ENCODE data around the gene F8.
"Not testable (repeated sequence)": the region's sequence is repeated elsewhere in the genome, so short reads cannot be mapped to it uniquely, and the experiment has no call there.

Gene F8

DNA sequence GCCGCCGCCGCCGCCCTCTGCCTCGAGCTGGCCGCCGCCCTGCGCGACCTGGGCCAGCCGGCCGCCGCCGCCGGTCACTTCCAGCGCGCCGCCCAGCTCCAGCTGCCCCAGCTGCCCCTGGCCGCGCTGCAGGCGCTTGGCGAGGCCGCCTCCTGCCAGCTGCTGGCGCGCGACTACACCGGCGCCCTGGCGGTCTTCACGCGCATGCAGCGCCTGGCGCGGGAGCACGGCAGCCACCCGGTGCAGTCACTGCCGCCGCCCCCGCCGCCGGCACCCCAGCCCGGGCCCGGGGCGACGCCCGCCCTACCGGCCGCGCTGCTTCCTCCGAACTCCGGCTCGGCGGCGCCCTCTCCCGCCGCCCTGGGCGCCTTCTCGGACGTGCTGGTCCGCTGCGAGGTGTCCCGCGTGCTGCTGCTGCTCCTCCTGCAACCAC is 135.7 kb downstream of the F8 start:
- not testable (repeated sequence) for H3K9ac ChIP-seq (ENCODE audit: low read depth in 1 of 2, low read length in 2 of 2)

GRCh38 chrX:154886069-154886788 is 136.3 kb downstream of the F8 start, which contains the start of gene F8A1:
Gene F8A1 (plus strand): TSS chrX:154886355. CDS start chrX:154886375, 20 bp downstream.
- not testable (repeated sequence) for H3K27me3 ChIP-seq (ENCODE audit: control insufficient read depth in 1 of 2, insufficient read depth in 2 of 2, low read length in 2 of 2); H3K9me3 ChIP-seq (ENCODE audit: control insufficient read depth in 1 of 2, low read length in 2 of 2); H3K4me3 ChIP-seq (ENCODE audit: low read depth in 1 of 2, low read length in 2 of 2); H3K27ac ChIP-seq (ENCODE audit: low read depth, low read length); H3K9ac ChIP-seq (ENCODE audit: low read depth in 1 of 2, low read length in 2 of 2); H3K4me1 ChIP-seq (ENCODE audit: control insufficient read depth in 1 of 2, insufficient read depth in 2 of 2, low read length in 2 of 2); H3K36me3 ChIP-seq (ENCODE audit: control insufficient read depth in 1 of 2, insufficient read depth in 2 of 2, low read length in 2 of 2)

More for the DNA sequence above, 135.7 kb downstream of the F8 start:
- not testable (repeated sequence) for H3K27ac ChIP-seq (ENCODE audit: low read depth, low read length); H3K4me1 ChIP-seq (ENCODE audit: control insufficient read depth in 1 of 2, insufficient read depth in 2 of 2, low read length in 2 of 2); H3K9me3 ChIP-seq (ENCODE audit: control insufficient read depth in 1 of 2, low read length in 2 of 2); H3K36me3 ChIP-seq (ENCODE audit: control insufficient read depth in 1 of 2, insufficient read depth in 2 of 2, low read length in 2 of 2); H3K27me3 ChIP-seq (ENCODE audit: control insufficient read depth in 1 of 2, insufficient read depth in 2 of 2, low read length in 2 of 2); H3K4me3 ChIP-seq (ENCODE audit: low read depth in 1 of 2, low read length in 2 of 2)

DNA sequence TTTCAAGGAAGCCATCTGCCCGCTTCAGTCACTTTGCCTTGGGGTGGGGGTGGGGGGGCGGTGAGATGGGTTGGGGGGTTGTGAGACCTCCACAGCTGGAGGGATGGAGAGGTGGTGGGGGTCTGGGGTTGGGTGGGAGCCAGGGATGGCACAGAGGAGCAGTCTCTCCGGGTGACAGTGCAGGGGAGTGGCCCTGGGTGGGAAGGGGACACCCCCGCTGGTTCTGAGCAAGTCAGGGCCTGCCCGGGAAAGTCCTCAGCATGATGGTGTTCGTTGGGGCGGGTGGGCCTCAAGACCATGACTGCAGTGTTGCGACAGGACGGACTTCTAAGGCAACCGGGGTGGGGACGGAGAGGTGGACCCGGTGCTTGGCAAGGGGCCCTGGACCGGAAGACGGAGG is 137.0 kb downstream of the F8 start:
- H3K4me3 ChIP-seq (ENCODE audit: low read depth in 1 of 2, low read length in 2 of 2); H3K9ac ChIP-seq (ENCODE audit: low read depth in 1 of 2, low read length in 2 of 2); H3K27me3 ChIP-seq (ENCODE audit: control insufficient read depth in 1 of 2, insufficient read depth in 2 of 2, low read length in 2 of 2); H3K27ac ChIP-seq (ENCODE audit: low read depth, low read length); H3K36me3 ChIP-seq (ENCODE audit: control insufficient read depth in 1 of 2, insufficient read depth in 2 of 2, low read length in 2 of 2); H3K4me1 ChIP-seq (ENCODE audit: control insufficient read depth in 1 of 2, insufficient read depth in 2 of 2, low read length in 2 of 2); H3K9me3 ChIP-seq (ENCODE audit: control insufficient read depth in 1 of 2, low read length in 2 of 2): not testable (repeated sequence)

DNA sequence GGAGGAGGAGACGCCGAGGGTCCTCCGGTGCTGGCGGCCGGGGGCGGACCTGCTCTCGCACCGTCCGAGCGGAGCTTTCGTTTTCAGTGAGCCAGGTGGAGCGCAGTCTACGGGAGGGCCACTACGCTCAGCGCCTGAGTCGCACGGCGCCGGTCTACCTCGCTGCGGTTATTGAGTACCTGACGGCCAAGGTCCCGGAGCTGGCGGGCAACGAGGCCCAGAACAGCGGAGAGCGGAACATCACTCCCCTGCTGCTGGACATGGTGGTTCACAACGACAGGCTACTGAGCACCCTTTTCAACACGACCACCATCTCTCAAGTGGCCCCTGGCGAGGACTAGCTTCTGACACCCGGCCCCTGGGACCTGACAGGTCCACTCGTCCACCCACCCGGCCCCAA is 137.5 kb downstream of the F8 start:
- not testable (repeated sequence) for H3K4me1 ChIP-seq (ENCODE audit: control insufficient read depth in 1 of 2, insufficient read depth in 2 of 2, low read length in 2 of 2); H3K9me3 ChIP-seq (ENCODE audit: control insufficient read depth in 1 of 2, low read length in 2 of 2); H3K4me3 ChIP-seq (ENCODE audit: low read depth in 1 of 2, low read length in 2 of 2); H3K27me3 ChIP-seq (ENCODE audit: control insufficient read depth in 1 of 2, insufficient read depth in 2 of 2, low read length in 2 of 2); H3K27ac ChIP-seq (ENCODE audit: low read depth, low read length); H3K9ac ChIP-seq (ENCODE audit: low read depth in 1 of 2, low read length in 2 of 2); H3K36me3 ChIP-seq (ENCODE audit: control insufficient read depth in 1 of 2, insufficient read depth in 2 of 2, low read length in 2 of 2)

GRCh38 chrX:154884069-154884468 is 138.5 kb downstream of the F8 start:
- H3K27me3 ChIP-seq (ENCODE audit: control insufficient read depth in 1 of 2, insufficient read depth in 2 of 2, low read length in 2 of 2); H3K9me3 ChIP-seq (ENCODE audit: control insufficient read depth in 1 of 2, low read length in 2 of 2); H3K36me3 ChIP-seq (ENCODE audit: control insufficient read depth in 1 of 2, insufficient read depth in 2 of 2, low read length in 2 of 2); H3K4me3 ChIP-seq (ENCODE audit: low read depth in 1 of 2, low read length in 2 of 2); H3K27ac ChIP-seq (ENCODE audit: low read depth, low read length); H3K4me1 ChIP-seq (ENCODE audit: control insufficient read depth in 1 of 2, insufficient read depth in 2 of 2, low read length in 2 of 2); H3K9ac ChIP-seq (ENCODE audit: low read depth in 1 of 2, low read length in 2 of 2): not testable (repeated sequence)

- no peak overlapping the region for H3K4me3 ChIP-seq (ENCODE audit: low read depth in 1 of 2, low read length in 2 of 2)
- H3K36me3 ChIP-seq (ENCODE audit: control insufficient read depth in 1 of 2, insufficient read depth in 2 of 2, low read length in 2 of 2), result no peaks in the 10 kb centered on the region
- H3K9me3 ChIP-seq (ENCODE audit: control insufficient read depth in 1 of 2, low read length in 2 of 2), result no peaks in the 10 kb centered on the region
- no peaks in the 10 kb centered on the region for H3K27me3 ChIP-seq (ENCODE audit: control insufficient read depth in 1 of 2, insufficient read depth in 2 of 2, low read length in 2 of 2)
- H3K9ac ChIP-seq (ENCODE audit: low read depth in 1 of 2, low read length in 2 of 2), result no peak overlapping the region
- H3K4me1 ChIP-seq (ENCODE audit: control insufficient read depth in 1 of 2, insufficient read depth in 2 of 2, low read length in 2 of 2), result no peaks in the 10 kb centered on the region
- H3K27ac ChIP-seq (ENCODE audit: low read depth, low read length), result no peak overlapping the region
Measured at GRCh38 chrX:154873329-154873728, 149.2 kb downstream of the F8 start.

DNA sequence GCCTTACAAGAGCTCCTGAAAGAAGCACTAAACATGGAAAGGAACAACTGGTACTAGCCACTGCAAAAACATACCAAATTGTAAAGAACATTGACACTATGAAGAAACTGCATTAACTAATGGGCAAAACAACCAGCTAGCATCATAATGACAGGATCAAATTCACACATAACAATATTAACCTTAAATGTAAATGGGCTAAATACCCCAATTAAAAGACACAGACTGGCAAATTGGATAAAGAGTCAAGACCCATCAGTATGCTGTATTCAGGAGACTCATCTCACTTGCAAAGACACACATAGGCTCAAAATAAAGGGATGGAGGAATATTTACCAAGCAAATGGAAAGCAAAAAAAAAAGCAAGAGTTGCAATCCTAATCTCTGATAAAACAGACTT is 154.0 kb downstream of the F8 start:
- not testable (repeated sequence) for H3K27ac ChIP-seq (ENCODE audit: low read depth, low read length); H3K9ac ChIP-seq (ENCODE audit: low read depth in 1 of 2, low read length in 2 of 2); H3K27me3 ChIP-seq (ENCODE audit: control insufficient read depth in 1 of 2, insufficient read depth in 2 of 2, low read length in 2 of 2); H3K4me1 ChIP-seq (ENCODE audit: control insufficient read depth in 1 of 2, insufficient read depth in 2 of 2, low read length in 2 of 2); H3K9me3 ChIP-seq (ENCODE audit: control insufficient read depth in 1 of 2, low read length in 2 of 2); H3K36me3 ChIP-seq (ENCODE audit: control insufficient read depth in 1 of 2, insufficient read depth in 2 of 2, low read length in 2 of 2); H3K4me3 ChIP-seq (ENCODE audit: low read depth in 1 of 2, low read length in 2 of 2)

GRCh38 chrX:154855256-154855655 is 167.3 kb downstream of the F8 start:
- Histone ChIP-seq H3K9me3 (ENCODE audit: control insufficient read depth in 1 of 2, low read length in 2 of 2) (no peaks in the 10 kb centered on the region), H3K9ac (ENCODE audit: low read depth in 1 of 2, low read length in 2 of 2) (no peak overlapping the region), H3K4me1 (ENCODE audit: control insufficient read depth in 1 of 2, insufficient read depth in 2 of 2, low read length in 2 of 2) (no peaks in the 10 kb centered on the region)

DNA sequence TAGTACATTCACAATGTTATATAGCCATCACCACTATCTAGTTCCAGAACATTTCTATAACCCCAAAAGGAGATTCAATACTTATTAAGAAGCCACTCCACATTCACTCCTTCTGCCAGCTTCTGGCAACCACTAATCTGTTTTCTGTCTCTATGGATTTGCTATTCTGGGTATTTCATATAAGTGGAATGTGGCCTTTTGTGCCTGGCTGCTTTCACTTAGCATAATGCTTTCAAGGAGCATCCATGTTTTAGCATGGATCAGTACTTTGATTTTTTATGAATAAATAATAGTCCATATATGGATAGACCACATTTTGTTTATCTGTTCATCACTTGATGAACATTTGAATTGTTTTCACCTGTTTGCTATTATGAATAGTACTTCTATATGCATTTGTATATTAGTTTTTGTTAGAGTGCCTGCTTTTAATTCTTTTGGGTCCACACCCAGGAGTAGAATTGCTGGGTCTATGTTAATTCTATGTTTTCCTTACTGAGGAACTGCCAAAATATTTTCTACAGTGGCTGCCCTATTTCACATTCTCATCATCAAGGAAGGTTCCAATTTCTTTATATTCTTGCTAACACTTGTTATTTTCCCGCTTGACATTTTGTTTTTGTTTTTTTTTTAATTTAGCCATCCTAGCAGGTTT is 171.4 kb downstream of the F8 start:
- Histone ChIP-seq H3K36me3 (ENCODE audit: control insufficient read depth in 1 of 2, insufficient read depth in 2 of 2, low read length in 2 of 2) (no peaks in the 10 kb centered on the region), H3K9ac (ENCODE audit: low read depth in 1 of 2, low read length in 2 of 2) (no peak overlapping the region), H3K27ac (ENCODE audit: low read depth, low read length) (no peak overlapping the region), H3K9me3 (ENCODE audit: control insufficient read depth in 1 of 2, low read length in 2 of 2) (no peaks in the 10 kb centered on the region), H3K27me3 (ENCODE audit: control insufficient read depth in 1 of 2, insufficient read depth in 2 of 2, low read length in 2 of 2) (no peaks in the 10 kb centered on the region), H3K4me1 (ENCODE audit: control insufficient read depth in 1 of 2, insufficient read depth in 2 of 2, low read length in 2 of 2) (no peaks in the 10 kb centered on the region), H3K4me3 (ENCODE audit: low read depth in 1 of 2, low read length in 2 of 2) (no peak overlapping the region)

More at GRCh38 chrX:154855256-154855655, 167.3 kb downstream of the F8 start:
- no peak overlapping the region for H3K27ac ChIP-seq (ENCODE audit: low read depth, low read length)
- H3K36me3 ChIP-seq (ENCODE audit: control insufficient read depth in 1 of 2, insufficient read depth in 2 of 2, low read length in 2 of 2), result no peaks in the 10 kb centered on the region
- H3K27me3 ChIP-seq (ENCODE audit: control insufficient read depth in 1 of 2, insufficient read depth in 2 of 2, low read length in 2 of 2), result no peaks in the 10 kb centered on the region
- H3K4me3 ChIP-seq (ENCODE audit: low read depth in 1 of 2, low read length in 2 of 2), result no peak overlapping the region

DNA sequence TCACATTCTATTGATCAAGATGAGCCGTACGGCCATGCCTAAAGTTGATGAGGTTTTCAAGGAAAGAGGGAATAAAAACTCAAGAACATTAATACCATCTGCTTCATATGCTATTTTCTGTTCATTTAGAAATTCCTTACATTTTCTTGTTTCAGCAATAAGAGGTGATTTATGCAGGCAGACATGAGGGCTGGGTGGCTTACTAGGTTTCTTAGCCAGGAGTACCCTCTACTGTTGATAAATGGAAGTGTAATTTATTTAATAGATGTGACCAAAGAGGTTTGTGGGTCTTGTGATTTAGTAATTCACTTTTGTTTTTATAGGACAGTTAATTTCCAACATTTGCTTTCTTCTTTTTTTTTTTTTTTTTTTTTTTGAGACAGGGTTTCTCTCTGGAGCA is 181.7 kb downstream of the F8 start:
- no peaks in the 10 kb centered on the region for H3K9me3 ChIP-seq (ENCODE audit: control insufficient read depth in 1 of 2, low read length in 2 of 2)
- H3K4me3 ChIP-seq (ENCODE audit: low read depth in 1 of 2, low read length in 2 of 2), result no peak overlapping the region
- no peak overlapping the region for H3K9ac ChIP-seq (ENCODE audit: low read depth in 1 of 2, low read length in 2 of 2)
- H3K27me3 ChIP-seq (ENCODE audit: control insufficient read depth in 1 of 2, insufficient read depth in 2 of 2, low read length in 2 of 2), result no peaks in the 10 kb centered on the region
- H3K27ac ChIP-seq (ENCODE audit: low read depth, low read length), result no peak overlapping the region
- no peaks in the 10 kb centered on the region for H3K4me1 ChIP-seq (ENCODE audit: control insufficient read depth in 1 of 2, insufficient read depth in 2 of 2, low read length in 2 of 2)
- H3K36me3 ChIP-seq (ENCODE audit: control insufficient read depth in 1 of 2, insufficient read depth in 2 of 2, low read length in 2 of 2), result no peaks in the 10 kb centered on the region

Measured in duodenal mucosa (tissue), 2 donors.